ENCODE results near the gene IL17RB. TPM values are rescaled to one million over a fixed set of nuclear protein-coding genes. Genes with fewer than 3 reads are reported as not detected.

Gene IL17RB
- total RNA-seq, 1 experiment from 2014 or later, result 0.19 TPM

GRCh38 chr3:53833053-53833645 lies 13.2 kb upstream of the IL17RB start:
- Mint-ChIP-seq H3K9me3 (ENCODE audit: unreplicated experiment) (no peaks in the 10 kb centered on the region), H3K27ac (ENCODE audit: low read depth, unreplicated experiment) (no peak overlapping the region), H3K4me1 (ENCODE audit: insufficient read depth, unreplicated experiment) (no peaks in the 10 kb centered on the region), H3K27me3 (ENCODE audit: insufficient read depth, unreplicated experiment) (no peaks in the 10 kb centered on the region), H3K4me3 (ENCODE audit: unreplicated experiment) (no peak overlapping the region), H3K36me3 (ENCODE audit: insufficient read depth, unreplicated experiment) (no peaks in the 10 kb centered on the region)
- intact Hi-C loops (cut with micrococcal nuclease), result no loop called here
- no peak for DNase-seq (ENCODE audit: unreplicated experiment)
- no peak for TF ChIP-seq CTCF (IDR thresholded peaks at IDR 0.05; ENCODE audit: unreplicated experiment)
- ChIA-PET CTCF (interaction anchor here (0.8 kb wide), 1 partner anchor 414 kb away, joined by 4 read pairs; no protein-coding TSS in a partner anchor), POLR2A (no interaction called here)
- no TSS peak for BruUV-seq (replicated peaks)

GRCh38 chr3:53833700-53834099 lies 12.7 kb upstream of the IL17RB start:
- POLR2A ChIA-PET, result no interaction called here
- Mint-ChIP-seq H3K4me3 (ENCODE audit: unreplicated experiment) (no peak overlapping the region), H3K27ac (ENCODE audit: low read depth, unreplicated experiment) (no peak overlapping the region), H3K9me3 (ENCODE audit: unreplicated experiment) (no peaks in the 10 kb centered on the region), H3K4me1 (ENCODE audit: insufficient read depth, unreplicated experiment) (no peaks in the 10 kb centered on the region), H3K36me3 (ENCODE audit: insufficient read depth, unreplicated experiment) (no peaks in the 10 kb centered on the region), H3K27me3 (ENCODE audit: insufficient read depth, unreplicated experiment) (no peaks in the 10 kb centered on the region)
- CTCF ChIA-PET, result no interaction called here
- no peak for TF ChIP-seq CTCF (IDR thresholded peaks at IDR 0.05; ENCODE audit: unreplicated experiment)
- intact Hi-C loops (cut with micrococcal nuclease), result no loop called here
- no peak for DNase-seq (ENCODE audit: unreplicated experiment)
- no TSS peak for BruUV-seq (replicated peaks)

- H3K4me3 Mint-ChIP-seq (ENCODE audit: unreplicated experiment), result no peak overlapping the region
- POLR2A ChIA-PET, result no interaction called here
- BruUV-seq (replicated peaks), result no TSS peak
Measured at GRCh38 chr3:53834429-53835095, 11.8 kb upstream of the IL17RB start.

GRCh38 chr3:53835257-53835656 lies 11.1 kb upstream of the IL17RB start:
- Mint-ChIP-seq H3K9me3 (ENCODE audit: unreplicated experiment) (no peaks in the 10 kb centered on the region), H3K27ac (ENCODE audit: low read depth, unreplicated experiment) (no peak overlapping the region), H3K4me3 (ENCODE audit: unreplicated experiment) (no peak overlapping the region), H3K36me3 (ENCODE audit: insufficient read depth, unreplicated experiment) (no peaks in the 10 kb centered on the region), H3K27me3 (ENCODE audit: insufficient read depth, unreplicated experiment) (no peaks in the 10 kb centered on the region), H3K4me1 (ENCODE audit: insufficient read depth, unreplicated experiment) (no peaks in the 10 kb centered on the region)
- no peak for TF ChIP-seq CTCF (IDR thresholded peaks at IDR 0.05; ENCODE audit: unreplicated experiment)
- CTCF ChIA-PET, result interaction anchor here (0.5 to 0.6 kb wide), 2 partner anchors 24 to 154 kb away, joined by 3 to 5 read pairs; no protein-coding TSS in a partner anchor
- intact Hi-C loops (cut with micrococcal nuclease), result no loop called here
- no TSS peak for BruUV-seq (replicated peaks)
- POLR2A ChIA-PET, result no interaction called here
- DNase-seq (ENCODE audit: unreplicated experiment), result no peak

More at GRCh38 chr3:53834429-53835095, 11.8 kb upstream of the IL17RB start:
- intact Hi-C loops (cut with micrococcal nuclease), result no loop called here
- Mint-ChIP-seq H3K27ac (ENCODE audit: low read depth, unreplicated experiment) (no peak overlapping the region), H3K36me3 (ENCODE audit: insufficient read depth, unreplicated experiment) (no peaks in the 10 kb centered on the region), H3K4me1 (ENCODE audit: insufficient read depth, unreplicated experiment) (no peaks in the 10 kb centered on the region), H3K27me3 (ENCODE audit: insufficient read depth, unreplicated experiment) (no peaks in the 10 kb centered on the region), H3K9me3 (ENCODE audit: unreplicated experiment) (no peaks in the 10 kb centered on the region)
- CTCF ChIA-PET, result no interaction called here
- no peak for TF ChIP-seq CTCF (IDR thresholded peaks at IDR 0.05; ENCODE audit: unreplicated experiment)
- no peak for DNase-seq (ENCODE audit: unreplicated experiment)
